Measurements from ENCODE around the gene EBI3.

DNA sequence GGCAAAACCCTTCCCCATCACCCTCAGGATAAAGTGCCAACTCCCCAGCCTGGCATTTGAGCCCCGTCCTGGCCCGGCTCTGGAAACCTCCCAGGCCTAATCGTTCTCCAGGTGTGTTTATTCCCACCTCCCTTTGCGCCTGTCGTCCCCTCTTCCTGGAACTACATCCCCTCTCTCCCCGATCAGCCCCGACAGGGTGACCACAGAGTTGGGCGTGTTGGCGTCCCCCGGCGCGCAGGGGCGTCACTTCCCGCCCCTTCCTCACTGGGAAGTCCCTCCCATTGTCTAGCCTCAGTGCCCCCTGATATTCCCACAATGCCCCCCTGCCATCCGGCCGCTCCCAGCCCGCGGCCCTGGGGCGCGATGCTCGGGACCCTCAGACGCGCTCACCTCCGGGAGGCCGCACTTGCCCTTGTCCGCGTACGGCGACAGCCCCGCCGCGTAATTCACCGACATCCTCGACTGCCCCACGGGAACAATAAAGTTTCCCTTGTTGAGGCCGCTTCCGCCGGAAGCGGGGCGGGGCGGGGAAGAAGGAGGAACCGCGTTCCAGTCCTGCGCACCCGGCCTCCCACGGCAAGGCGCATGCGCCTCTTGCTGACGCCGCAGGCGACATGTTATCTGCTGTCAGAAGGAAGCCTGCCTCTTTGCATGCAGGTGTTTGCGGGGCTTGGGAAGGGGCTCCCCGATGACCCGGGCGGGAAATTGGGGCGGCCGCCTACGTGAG is 47.1 kb upstream of the EBI3 start, which contains the start of the genes ANKRD24 and SIRT6:
- TF ChIP-seq CTCF (IDR thresholded peaks at IDR 0.05) (no peak), POLR2A (IDR thresholded peaks at IDR 0.05) (peak in 1 of 2 donors; percentile 76)

All from heart left ventricle (tissue), 13 donors.